ENCODE results near the gene DLL1.

Gene DLL1

DNA sequence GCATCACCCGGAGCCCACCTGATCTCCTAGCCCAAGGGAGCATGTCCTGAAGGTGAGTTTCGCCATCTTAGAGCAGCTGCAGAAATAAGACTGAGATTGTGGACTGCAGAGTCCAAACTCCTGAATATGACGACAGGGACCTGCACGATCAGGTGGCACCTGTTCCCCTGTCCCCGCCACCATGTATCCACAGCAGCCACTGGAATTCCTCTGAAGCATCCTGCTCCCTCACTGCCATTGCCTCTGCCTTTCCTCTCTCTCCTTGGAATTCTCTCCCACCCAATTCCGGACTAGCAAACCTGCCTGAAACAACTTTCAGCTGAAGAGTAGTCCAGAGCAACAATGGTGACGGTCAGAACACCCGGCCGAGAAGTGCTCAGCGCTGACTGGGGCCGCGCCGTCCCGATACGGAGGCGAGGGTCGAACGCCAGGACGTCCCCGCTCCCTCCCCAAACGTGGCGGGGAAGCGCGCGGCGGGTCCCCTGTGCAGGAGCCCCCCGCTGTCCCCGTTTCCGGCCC, 15.0 kb upstream of the DLL1 start:
- no peak for FAIRE-seq

DNA sequence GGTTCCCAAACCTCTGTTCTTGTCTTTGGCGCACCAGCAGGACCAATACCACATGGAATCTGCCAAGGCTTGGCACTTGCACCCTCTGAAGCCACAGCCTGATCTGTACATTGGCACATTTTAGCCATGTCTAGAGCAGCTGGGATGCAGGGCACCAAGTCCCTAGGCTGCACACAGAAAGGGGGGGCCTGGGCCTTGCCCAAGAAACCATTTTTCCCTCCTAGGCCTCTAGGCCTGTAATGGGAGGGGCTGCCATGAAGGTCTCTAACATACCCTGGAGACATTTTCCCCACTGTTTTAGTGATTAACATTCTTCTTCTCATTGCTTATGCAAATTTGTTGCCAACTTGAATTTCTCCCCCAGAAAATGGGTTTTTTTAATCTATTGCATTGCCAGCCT, 10.3 kb upstream of the DLL1 start:
- TF ChIP-seq, protein P1, sequence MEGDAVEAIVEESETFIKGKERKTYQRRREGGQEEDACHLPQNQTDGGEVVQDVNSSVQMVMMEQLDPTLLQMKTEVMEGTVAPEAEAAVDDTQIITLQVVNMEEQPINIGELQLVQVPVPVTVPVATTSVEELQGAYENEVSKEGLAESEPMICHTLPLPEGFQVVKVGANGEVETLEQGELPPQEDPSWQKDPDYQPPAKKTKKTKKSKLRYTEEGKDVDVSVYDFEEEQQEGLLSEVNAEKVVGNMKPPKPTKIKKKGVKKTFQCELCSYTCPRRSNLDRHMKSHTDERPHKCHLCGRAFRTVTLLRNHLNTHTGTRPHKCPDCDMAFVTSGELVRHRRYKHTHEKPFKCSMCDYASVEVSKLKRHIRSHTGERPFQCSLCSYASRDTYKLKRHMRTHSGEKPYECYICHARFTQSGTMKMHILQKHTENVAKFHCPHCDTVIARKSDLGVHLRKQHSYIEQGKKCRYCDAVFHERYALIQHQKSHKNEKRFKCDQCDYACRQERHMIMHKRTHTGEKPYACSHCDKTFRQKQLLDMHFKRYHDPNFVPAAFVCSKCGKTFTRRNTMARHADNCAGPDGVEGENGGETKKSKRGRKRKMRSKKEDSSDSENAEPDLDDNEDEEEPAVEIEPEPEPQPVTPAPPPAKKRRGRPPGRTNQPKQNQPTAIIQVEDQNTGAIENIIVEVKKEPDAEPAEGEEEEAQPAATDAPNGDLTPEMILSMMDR (IDR thresholded peaks at IDR 0.05; ENCODE audit: insufficient read depth, missing control alignments), result no peak
- FAIRE-seq, result no peak
- DNase-seq (ENCODE audit: insufficient read length, low spot score), result no peak

More for the DNA sequence above, 15.0 kb upstream of the DLL1 start:
- TF ChIP-seq, protein P1 (IDR thresholded peaks at IDR 0.05; ENCODE audit: insufficient read depth, missing control alignments), result no peak
- no peak for DNase-seq (ENCODE audit: insufficient read length, low spot score)

DNA sequence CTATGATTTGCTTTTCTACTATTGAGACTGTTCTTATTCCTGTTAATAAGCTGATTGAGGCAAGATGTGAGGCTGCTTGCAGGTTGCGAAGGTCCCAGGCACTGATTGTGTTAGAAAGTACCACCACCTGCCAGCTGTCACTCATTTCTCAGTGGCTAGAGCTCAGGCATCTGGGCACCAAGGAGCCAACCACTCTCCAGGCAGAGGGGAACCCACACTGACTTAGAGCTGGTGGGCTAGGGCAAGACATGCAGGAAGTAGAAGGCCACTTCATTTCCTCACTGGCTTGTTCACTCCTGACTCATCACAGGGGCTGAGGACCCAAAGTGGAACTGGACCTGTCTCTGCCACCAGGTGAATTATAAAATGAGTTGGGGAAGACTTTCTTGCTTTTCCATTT, 7.8 kb upstream of the DLL1 start:
- FAIRE-seq (no peak), DNase-seq (ENCODE audit: insufficient read length, low spot score) (no peak)
- TF ChIP-seq, protein P1 (IDR thresholded peaks at IDR 0.05; ENCODE audit: insufficient read depth, missing control alignments), result no peak

DNA sequence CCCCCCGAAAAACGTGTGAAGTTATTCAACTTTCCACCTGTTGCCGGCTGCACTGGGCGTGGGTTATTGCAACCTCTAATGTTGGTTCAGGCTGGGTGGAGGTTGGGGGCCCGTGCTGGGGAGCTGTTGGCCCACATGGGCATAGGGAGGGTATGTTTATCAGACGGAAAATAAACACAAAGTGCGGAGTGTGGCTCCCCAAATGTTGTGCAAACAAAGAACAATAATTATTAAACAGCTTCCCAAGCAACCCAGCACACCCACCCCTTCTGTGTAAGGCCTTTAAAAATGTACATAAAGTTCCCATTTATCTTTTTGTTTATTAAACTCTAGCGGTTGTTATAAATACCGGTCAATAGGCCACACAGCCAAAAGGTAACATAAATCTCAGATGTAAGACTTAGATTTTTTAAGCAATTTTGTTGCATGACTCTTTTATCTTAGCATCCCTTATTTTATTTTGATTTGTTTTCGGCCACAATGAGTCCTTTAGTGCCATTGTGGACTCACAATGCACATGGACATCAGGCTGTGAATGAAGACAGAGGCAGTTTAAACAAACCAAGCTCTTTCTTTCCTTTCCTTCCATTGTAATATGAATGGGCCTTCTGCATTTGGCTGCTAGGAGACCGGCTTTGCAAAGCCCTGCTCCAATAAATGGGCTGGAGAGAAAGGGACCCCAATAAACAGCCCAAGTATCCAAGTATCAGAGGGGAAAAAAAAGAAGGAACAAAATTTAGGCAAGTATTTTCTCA, 6.9 kb upstream of the DLL1 start:
- FAIRE-seq (no peak), DNase-seq (ENCODE audit: insufficient read length, low spot score) (no peak)
- TF ChIP-seq, protein P1 (IDR thresholded peaks at IDR 0.05; ENCODE audit: insufficient read depth, missing control alignments), result no peak

DNA sequence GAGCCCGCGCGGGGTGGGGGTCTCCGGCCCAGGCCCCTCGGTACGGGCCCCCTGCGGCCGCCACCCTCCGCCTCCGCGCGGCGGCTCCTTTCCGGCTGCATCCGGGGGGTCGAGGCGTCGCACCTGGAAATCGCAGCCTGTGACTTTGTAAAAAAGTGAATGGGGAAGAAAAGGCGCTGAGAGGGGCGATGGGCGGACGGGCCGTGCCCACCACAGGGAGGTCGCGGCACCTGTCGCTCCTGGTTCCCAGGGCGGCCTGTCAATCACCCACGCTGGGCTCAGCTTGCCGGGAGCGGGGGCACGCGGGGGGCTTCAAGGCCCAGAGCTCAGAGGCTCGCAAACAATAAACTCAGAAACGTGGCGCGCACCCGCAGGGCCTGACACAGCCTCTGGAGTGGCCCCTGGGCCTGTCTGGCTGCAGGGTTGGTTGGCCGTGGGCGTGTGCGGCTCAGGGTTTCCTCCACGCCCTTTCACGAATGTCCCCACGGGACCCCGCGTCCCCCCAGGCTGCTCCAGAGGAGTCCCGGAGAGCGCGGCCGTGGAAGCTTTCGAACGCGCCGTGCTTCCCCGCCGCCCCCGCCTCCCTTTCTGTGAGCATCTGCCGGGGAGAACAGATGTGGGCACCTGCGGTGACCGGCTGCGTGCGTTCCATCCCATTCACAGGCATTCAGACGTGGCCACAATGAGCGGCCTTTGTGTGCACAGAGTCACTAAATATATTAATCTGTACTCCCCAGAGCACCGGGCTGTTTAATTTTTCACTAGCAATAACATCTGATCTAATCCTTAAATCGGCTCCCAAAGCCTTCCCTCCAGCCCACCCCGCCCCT, 6.1 kb upstream of the DLL1 start:
- FAIRE-seq, result no peak
- TF ChIP-seq, protein P1 (IDR thresholded peaks at IDR 0.05; ENCODE audit: insufficient read depth, missing control alignments), result no peak
- DNase-seq (ENCODE audit: insufficient read length, low spot score), result no peak

DNA sequence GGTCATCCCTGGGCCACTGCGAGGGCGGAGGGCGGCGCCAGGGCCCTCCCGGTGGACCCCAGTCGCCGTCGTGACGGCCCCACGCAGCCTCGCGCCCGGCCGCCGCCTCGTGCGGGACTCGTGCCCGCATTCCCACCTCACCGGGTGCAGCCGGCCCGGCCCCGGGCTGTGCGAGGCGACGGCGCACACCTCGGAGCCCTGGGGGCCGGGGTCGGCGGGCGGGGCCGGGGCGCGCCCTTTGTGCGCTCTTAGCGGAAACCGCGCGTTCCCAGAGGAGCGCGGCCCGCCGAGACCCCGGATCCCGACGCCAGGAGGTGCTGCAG, 5.5 kb upstream of the DLL1 start:
- no peak for DNase-seq (ENCODE audit: insufficient read length, low spot score)
- TF ChIP-seq, protein P1 (IDR thresholded peaks at IDR 0.05; ENCODE audit: insufficient read depth, missing control alignments), result no peak
- no peak for FAIRE-seq

Data from D721Med (cell line).